Transverse colon (tissue), 4 donors: Measurements from ENCODE around the gene ASB5. TPM values are rescaled to one million over a fixed set of nuclear protein-coding genes. Genes with fewer than 3 reads are reported as not detected.
"Not testable (repeated sequence)": the region's sequence is repeated elsewhere in the genome, so short reads cannot be mapped to it uniquely, and the experiment has no call there.

ENCODE experiments used
- DNase-seq: peaks from one replicate; pipeline ENCODE4 v3.0.0-alpha.2; 2019
- H3K27ac ChIP-seq, 4 donors: fragments of 200-600 bp; sonication (generic); 2 replicates each; pipeline ENCODE4 v1.5.1; 2016 to 2018; ENCODE audit warnings: inconsistent platforms in 4 of 4
- H3K27me3 ChIP-seq: fragments of 200-600 bp; sonication (generic); 2 replicates; pipeline ENCODE4 v1.5.1; 2017; ENCODE audit warnings: inconsistent platforms
- H3K36me3 ChIP-seq, 4 donors: fragments of 200-600 bp; sonication (generic); 2 replicates each; pipeline ENCODE4 v1.5.1; 2017 to 2019; ENCODE audit warnings: inconsistent platforms in 4 of 4
- H3K4me1 ChIP-seq, 4 donors: fragments of 200-600 bp; sonication (generic); 2 replicates each; pipeline ENCODE4 v1.5.1; 2017 to 2020; ENCODE audit warnings: inconsistent platforms in 4 of 4
- H3K4me3 ChIP-seq, 4 donors: fragments of 200-600 bp; sonication (generic); 1 replicate in 1 of 4; 2 replicates in 3 of 4; pipeline versions ENCODE4 v1.5.1 to v1.6.1; 2017 to 2019; ENCODE audit warnings: inconsistent platforms in 4 of 4
- H3K9me3 ChIP-seq, 2 donors: fragments of 200-600 bp; sonication (generic); 2 replicates each; pipeline ENCODE4 v1.5.1; 2017 to 2019; ENCODE audit warnings: inconsistent platforms in 2 of 2
- EP300 ChIP-seq: sonication (generic); formaldehyde crosslinking; IDR thresholded peaks from one replicate; pipeline ENCODE4 v1.6.1; 2017; ENCODE audit warnings: antibody characterized with exemption, low read depth
- POLR2A ChIP-seq: fragments of 450-650 bp; IDR thresholded peaks from one replicate; pipeline ENCODE4 v1.6.1; 2016; ENCODE audit warnings: antibody characterized with exemption, mild to moderate bottlenecking, moderate library complexity
- POLR2AphosphoS5 ChIP-seq, 3 donors: sonication (generic); formaldehyde crosslinking; IDR thresholded peaks; one replicate each; pipeline ENCODE4 v1.6.1; 2016; ENCODE audit warnings: antibody characterized with exemption in 3 of 3
- WGBS, 2 donors: methylation state at CpG; one replicate each; pipeline ENCODE4 v1.1.5; 2018; ENCODE audit warnings: low coverage in 1 of 2; 5-methylcytosine and 5-hydroxymethylcytosine counted together
- in situ Hi-C, 4 donors: fragments of 200-750 bp; cut with MboI; loops; one replicate each; pipeline versions ENCODE4 v1.15.0 to v1.15.1; 2017; ENCODE audit warnings: low sequenced_read_pairs in 3 of 4, low pct_ligation_motif_present in 1 of 4, low pct_unique_long_range_greater_than_20kb in 1 of 4
- intact Hi-C: fragments of 100-400 bp; cut with DNase I; formaldehyde crosslinking; loops from one replicate; pipeline ENCODE4 v1.15.1; 2023; ENCODE audit warnings: low total_unique reads
- total RNA-seq, 4 donors: library from RNA; depleted of rRNA; stranded (reverse); fragments of >200 nt; gene quantifications; one replicate each; pipeline ENCODE4 v1.1.0, GENCODE V29; 2016
- TF ChIP-seq, protein P1 (sequence below), 5 experiments: fragments of 200-600 bp in 3 of 5; fragments of 450-650 bp in 2 of 5; sonication (generic) in 3 of 5; IDR thresholded peaks; 1 replicate in 2 of 5; 2 replicates in 3 of 5; pipeline ENCODE4 v1.5.1; 2016 to 2017; ENCODE audit warnings: antibody characterized with exemption in 5 of 5, inconsistent platforms in 3 of 5, mild to moderate bottlenecking in 2 of 5, moderate library complexity in 1 of 5

ASB5 gene
- total RNA-seq, 4 donors from 2014 or later = 1.4 to 3.8 (median 1.8) TPM; not detected in 1

GRCh38 chr4:176302283-176303275 lies 33.6 kb upstream of the ASB5 start:
- 52 to 68% methylated on average over 2 of the region's 2 CpGs for WGBS, 2 donors
- no peak for DNase-seq
- Histone ChIP-seq H3K4me3 (no peak overlapping the region), H3K36me3 (no peaks in the 10 kb centered on the region), H3K9me3 (no peaks in the 10 kb centered on the region), H3K27ac (no peak overlapping the region), H3K4me1 (no peaks in the 10 kb centered on the region), H3K27me3 (no peaks in the 10 kb centered on the region)
- in situ Hi-C loops = loop anchor here in 1 of 4 donors (25.0 kb wide), 1 partner anchor 240 kb away; the partner anchor contains the start of gene WDR17
- intact Hi-C loops = no loop called here
- TF ChIP-seq EP300 = no peak
- no peak for TF ChIP-seq POLR2A
- TF ChIP-seq, protein P1, sequence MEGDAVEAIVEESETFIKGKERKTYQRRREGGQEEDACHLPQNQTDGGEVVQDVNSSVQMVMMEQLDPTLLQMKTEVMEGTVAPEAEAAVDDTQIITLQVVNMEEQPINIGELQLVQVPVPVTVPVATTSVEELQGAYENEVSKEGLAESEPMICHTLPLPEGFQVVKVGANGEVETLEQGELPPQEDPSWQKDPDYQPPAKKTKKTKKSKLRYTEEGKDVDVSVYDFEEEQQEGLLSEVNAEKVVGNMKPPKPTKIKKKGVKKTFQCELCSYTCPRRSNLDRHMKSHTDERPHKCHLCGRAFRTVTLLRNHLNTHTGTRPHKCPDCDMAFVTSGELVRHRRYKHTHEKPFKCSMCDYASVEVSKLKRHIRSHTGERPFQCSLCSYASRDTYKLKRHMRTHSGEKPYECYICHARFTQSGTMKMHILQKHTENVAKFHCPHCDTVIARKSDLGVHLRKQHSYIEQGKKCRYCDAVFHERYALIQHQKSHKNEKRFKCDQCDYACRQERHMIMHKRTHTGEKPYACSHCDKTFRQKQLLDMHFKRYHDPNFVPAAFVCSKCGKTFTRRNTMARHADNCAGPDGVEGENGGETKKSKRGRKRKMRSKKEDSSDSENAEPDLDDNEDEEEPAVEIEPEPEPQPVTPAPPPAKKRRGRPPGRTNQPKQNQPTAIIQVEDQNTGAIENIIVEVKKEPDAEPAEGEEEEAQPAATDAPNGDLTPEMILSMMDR (IDR thresholded peaks at IDR 0.05) = no peak
- no peak for TF ChIP-seq POLR2AphosphoS5 (IDR thresholded peaks at IDR 0.05)

GRCh38 chr4:176300565-176300964 lies 31.5 kb upstream of the ASB5 start:
- TF ChIP-seq POLR2A = no peak
- TF ChIP-seq, protein P1 (IDR thresholded peaks at IDR 0.05) = no peak
- TF ChIP-seq EP300 = no peak
- no peak for TF ChIP-seq POLR2AphosphoS5 (IDR thresholded peaks at IDR 0.05)

DNA sequence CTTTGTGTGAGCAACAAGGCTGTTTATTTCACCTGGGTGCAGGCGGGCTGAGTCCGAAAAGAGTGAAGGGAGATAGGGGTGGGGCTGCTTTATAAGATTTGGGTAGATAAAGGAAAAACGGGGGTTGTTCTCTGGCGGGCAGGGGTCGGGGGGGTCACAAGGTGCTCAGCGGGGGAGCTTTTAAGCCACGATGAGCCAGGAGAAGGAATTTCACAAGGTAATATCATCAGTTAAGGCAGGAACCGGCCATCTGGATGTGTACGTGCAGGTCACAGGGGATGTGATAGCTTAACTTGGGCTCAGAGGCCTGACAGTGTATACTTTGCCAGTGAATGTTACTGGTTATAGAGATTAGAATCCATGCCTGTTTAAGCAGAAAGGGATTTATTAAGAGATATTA lies 31.0 kb upstream of the ASB5 start:
- in situ Hi-C loops (loop anchor here in 1 of 4 donors (25.0 kb wide), 1 partner anchor 238 kb away; the partner anchor contains the start of gene WDR17), intact Hi-C loops (no loop called here)
- no peaks in the 10 kb centered on the region for H3K27me3 ChIP-seq
- 93% methylated on average over 6 of the region's 9 CpGs; no CpG with 5 or more reads in 1 of the 2 donors for WGBS, 2 donors
- no peak overlapping the region for H3K4me3 ChIP-seq
- DNase-seq = no peak
- no peaks in the 10 kb centered on the region for H3K9me3 ChIP-seq
- no peaks in the 10 kb centered on the region for H3K36me3 ChIP-seq
- no peak overlapping the region for H3K27ac ChIP-seq
- TF ChIP-seq POLR2A (no peak), EP300 (no peak), POLR2AphosphoS5 (IDR thresholded peaks at IDR 0.05) (no peak)
- TF ChIP-seq, protein P1 (IDR thresholded peaks at IDR 0.05) = no peak
- no peaks in the 10 kb centered on the region for H3K4me1 ChIP-seq

More at GRCh38 chr4:176300565-176300964, 31.5 kb upstream of the ASB5 start:
- H3K36me3 ChIP-seq = no peaks in the 10 kb centered on the region
- intact Hi-C loops = no loop called here
- in situ Hi-C loops = loop anchor here in 1 of 4 donors (25.0 kb wide), 1 partner anchor 238 kb away; the partner anchor contains the start of gene WDR17
- H3K9me3 ChIP-seq = no peaks in the 10 kb centered on the region
- no peak for DNase-seq
- H3K27me3 ChIP-seq = no peaks in the 10 kb centered on the region
- no peaks in the 10 kb centered on the region for H3K4me1 ChIP-seq
- no peak overlapping the region for H3K27ac ChIP-seq
- no peak overlapping the region for H3K4me3 ChIP-seq

- DNase-seq = no peak
- Histone ChIP-seq H3K4me3 (no peak overlapping the region), H3K4me1 (no peaks in the 10 kb centered on the region), H3K36me3 (no peaks in the 10 kb centered on the region), H3K27me3 (no peaks in the 10 kb centered on the region), H3K9me3 (no peaks in the 10 kb centered on the region), H3K27ac (no peak overlapping the region)
- TF ChIP-seq, protein P1 (IDR thresholded peaks at IDR 0.05) = no peak
- 81 to 83% methylated on average over 6 of the region's 6 CpGs for WGBS, 2 donors
- in situ Hi-C loops (no loop called here), intact Hi-C loops (no loop called here)
These were observed 29.6 kb upstream of the ASB5 start for GRCh38 chr4:176298664-176299063.

DNA sequence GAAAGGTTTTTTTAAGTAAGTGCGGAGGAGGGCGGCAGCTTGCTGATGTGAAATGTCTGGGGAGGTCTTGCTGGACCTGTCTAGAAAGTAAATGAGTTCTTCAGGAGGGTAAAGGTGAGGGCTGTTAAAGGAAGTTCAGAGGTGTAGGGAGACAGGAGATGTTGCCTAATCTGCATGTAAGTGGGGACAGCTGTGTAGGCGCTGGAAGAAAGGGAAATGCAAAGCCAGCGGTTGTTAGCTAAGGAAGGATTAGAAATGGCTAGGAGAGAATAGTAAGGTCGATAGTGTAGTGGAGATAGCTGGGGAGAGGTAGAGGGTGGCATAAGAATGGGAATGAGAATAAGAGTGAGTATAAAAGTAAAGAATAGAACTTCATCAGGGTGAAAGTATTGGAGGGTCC lies 26.9 kb upstream of the ASB5 start:
- H3K27me3 ChIP-seq, H3K36me3 ChIP-seq, H3K4me3 ChIP-seq, DNase-seq, H3K9me3 ChIP-seq, H3K4me1 ChIP-seq, H3K27ac ChIP-seq, intact Hi-C loops, in situ Hi-C loops: not testable (repeated sequence)
- WGBS, 2 donors = 47 to 64% methylated on average over 5 of the region's 5 CpGs
